NCI-H2227 (cell line): Measurements from ENCODE around the gene LEFTY2.
A peak's percentile ranks its signal among the peaks of the same experiment; 100 is the strongest.
"Not testable (repeated sequence)": the region's sequence is repeated elsewhere in the genome, so short reads cannot be mapped to it uniquely, and the experiment has no call there.

ENCODE experiments used
- DNase-seq: peaks from one replicate; lab custom pipeline; 2025; ENCODE audit not compliant: unreplicated experiment; lab: John Stamatoyannopoulos, UW

Gene LEFTY2

GRCh38 chr1:225941187-225941941 lies at the start of gene LEFTY2:
TSS of gene LEFTY2 (minus strand) at chr1:225941220. CDS start at chr1:225941140, 80 bp downstream.
- DNase-seq = no peak

GRCh38 chr1:225987491-225988316 lies 46.7 kb upstream of the LEFTY2 start:
- peak; percentile 32 for DNase-seq

GRCh38 chr1:225981714-225982113 lies 40.7 kb upstream of the LEFTY2 start:
- DNase-seq = no peak

- peak; percentile 37 for DNase-seq
Observed at GRCh38 chr1:225980005-225980836, 39.2 kb upstream of the LEFTY2 start.

- DNase-seq = no peak
Observed at GRCh38 chr1:225979421-225979820, 38.4 kb upstream of the LEFTY2 start.

GRCh38 chr1:225977937-225978748 lies 37.1 kb upstream of the LEFTY2 start:
- DNase-seq = no peak

GRCh38 chr1:225975146-225975545 lies 34.1 kb upstream of the LEFTY2 start:
- not testable (repeated sequence) for DNase-seq

- DNase-seq = no peak
Observed at GRCh38 chr1:225974454-225974853, 33.4 kb upstream of the LEFTY2 start.

GRCh38 chr1:225973158-225973557 lies 32.1 kb upstream of the LEFTY2 start:
- peak; percentile 78 for DNase-seq

- no peak for DNase-seq
Observed at GRCh38 chr1:225972344-225973152, 31.5 kb upstream of the LEFTY2 start.

GRCh38 chr1:225970592-225971157 lies 29.7 kb upstream of the LEFTY2 start:
- not testable (repeated sequence) for DNase-seq

- not testable (repeated sequence) for DNase-seq
Observed at GRCh38 chr1:225969751-225970150, 28.7 kb upstream of the LEFTY2 start.

GRCh38 chr1:225965231-225965630 lies 24.2 kb upstream of the LEFTY2 start:
- no peak for DNase-seq

- DNase-seq = no peak
Observed at GRCh38 chr1:225963735-225964530, 22.9 kb upstream of the LEFTY2 start.

- peak; percentile 77 for DNase-seq
Observed at GRCh38 chr1:225962440-225962975, 21.5 kb upstream of the LEFTY2 start.

GRCh38 chr1:225961659-225962439 lies 20.8 kb upstream of the LEFTY2 start:
- DNase-seq = no peak

- DNase-seq = no peak
Observed at GRCh38 chr1:225958041-225958440, 17.0 kb upstream of the LEFTY2 start.
